ENCODE measurements around the gene EML4.

DNA sequence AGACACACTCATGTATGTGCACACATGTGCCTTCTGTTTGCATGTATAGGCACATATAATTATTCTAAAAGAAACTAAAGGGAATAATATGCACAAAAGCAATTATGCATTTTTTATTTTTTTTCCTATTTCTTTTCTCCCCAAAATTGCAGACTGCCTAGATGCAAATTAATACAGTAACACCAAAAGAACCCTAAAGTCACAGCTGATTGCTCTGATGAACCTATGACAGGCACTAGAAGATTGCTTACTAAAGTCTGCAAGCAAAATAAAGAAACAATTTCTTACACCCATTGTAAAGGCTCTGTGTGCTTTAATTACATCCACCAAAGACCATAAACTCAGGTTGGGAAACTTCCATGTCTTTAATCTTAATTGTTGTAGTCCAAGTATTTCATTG, 7.7 kb upstream of the EML4 start:
- TF ChIP-seq, protein P1, sequence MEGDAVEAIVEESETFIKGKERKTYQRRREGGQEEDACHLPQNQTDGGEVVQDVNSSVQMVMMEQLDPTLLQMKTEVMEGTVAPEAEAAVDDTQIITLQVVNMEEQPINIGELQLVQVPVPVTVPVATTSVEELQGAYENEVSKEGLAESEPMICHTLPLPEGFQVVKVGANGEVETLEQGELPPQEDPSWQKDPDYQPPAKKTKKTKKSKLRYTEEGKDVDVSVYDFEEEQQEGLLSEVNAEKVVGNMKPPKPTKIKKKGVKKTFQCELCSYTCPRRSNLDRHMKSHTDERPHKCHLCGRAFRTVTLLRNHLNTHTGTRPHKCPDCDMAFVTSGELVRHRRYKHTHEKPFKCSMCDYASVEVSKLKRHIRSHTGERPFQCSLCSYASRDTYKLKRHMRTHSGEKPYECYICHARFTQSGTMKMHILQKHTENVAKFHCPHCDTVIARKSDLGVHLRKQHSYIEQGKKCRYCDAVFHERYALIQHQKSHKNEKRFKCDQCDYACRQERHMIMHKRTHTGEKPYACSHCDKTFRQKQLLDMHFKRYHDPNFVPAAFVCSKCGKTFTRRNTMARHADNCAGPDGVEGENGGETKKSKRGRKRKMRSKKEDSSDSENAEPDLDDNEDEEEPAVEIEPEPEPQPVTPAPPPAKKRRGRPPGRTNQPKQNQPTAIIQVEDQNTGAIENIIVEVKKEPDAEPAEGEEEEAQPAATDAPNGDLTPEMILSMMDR (IDR thresholded peaks at IDR 0.05): no peak
- TF ChIP-seq POLR2A (IDR thresholded peaks at IDR 0.05): no peak

All from heart left ventricle (tissue), 13 donors.